Stimulated activated CD8-positive, alpha-beta memory T cell treated with anti-CD3 and anti-CD28 coated beads, Interleukin-7, amount 100 ng/mL, for 4 hours (primary cell): ENCODE measurements around the gene LINC01488.

Experiments
- DNase-seq, 2 donors: peaks; one replicate each; pipeline ENCODE4 v3.0.0-alpha.2; 2020; ENCODE audit warnings: low read depth in 2 of 2

Gene LINC01488

DNA sequence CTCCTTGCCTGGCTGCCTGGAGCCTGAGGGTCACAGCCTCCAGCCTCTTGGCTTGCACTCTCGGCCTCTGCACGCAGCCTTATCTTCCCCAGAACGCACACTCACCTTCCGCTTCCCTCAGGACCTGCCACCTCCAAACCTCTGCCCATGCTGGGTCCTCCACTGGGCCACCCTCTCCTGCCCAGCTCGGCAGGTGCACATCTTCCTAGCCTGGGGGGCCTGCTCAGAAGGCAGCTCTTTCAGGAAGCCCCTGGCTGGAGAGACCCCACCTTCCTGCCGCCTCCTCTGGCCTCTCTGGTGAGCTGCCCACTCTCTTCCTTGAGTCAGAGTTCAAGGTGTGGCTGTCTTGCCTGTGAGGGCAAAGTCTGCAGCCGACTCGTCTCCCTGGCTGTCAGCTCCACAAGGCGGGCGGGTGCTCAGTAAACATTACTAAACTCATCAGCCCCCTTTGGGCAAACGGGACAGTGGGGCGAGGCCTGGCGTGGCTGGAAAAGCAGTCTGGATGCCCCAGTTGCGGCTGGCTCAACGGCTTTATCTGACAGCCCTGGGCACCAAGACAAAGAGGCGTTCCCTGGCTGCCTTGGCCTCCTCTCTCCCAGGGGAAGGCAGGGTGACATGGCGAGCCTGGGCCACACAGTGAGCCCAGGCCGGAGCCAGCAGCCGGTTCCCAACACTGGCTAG, 1.7 kb upstream of the LINC01488 start:
- DNase-seq = no peak

DNA sequence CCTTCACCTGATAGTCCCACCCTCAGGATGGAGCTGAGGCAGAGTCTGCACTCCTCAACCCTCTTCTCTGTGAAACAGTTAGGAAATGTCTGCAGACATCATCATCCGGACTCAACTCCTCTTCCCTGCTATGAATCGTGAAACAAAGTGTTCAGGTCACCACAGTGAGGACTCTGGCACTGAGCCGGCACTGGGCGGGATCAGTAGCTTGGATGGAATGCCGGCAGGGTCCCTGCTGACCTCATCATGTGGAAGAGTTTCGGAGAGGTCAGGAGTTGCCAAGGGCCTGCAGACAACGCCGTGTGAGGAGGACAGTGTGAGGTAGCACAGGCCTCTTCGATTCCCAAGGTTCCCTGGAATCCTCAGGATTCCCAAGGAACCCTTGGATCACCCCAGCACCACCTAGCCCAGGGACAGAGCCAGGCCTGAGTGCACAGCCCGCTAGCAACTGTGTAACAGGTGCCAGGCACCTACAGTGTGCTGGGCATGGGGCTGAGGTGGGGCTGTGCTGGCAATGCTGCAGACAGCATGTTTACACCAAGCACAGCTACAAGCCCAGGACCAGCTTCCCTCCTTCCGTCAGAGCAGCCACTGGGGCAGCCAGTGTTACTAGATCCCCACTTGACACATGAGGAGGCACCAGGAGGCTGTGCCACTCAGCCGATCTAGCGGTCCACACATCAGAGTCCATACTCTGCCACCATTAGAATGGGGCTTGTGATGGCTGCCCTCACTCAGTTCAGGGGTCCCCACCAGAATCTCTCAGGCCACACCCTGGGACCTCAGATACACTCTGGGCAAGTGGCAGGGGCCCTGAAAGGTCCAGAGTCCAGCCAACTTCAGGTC, 693 bp upstream of the LINC01488 start:
- DNase-seq = no peak

DNA sequence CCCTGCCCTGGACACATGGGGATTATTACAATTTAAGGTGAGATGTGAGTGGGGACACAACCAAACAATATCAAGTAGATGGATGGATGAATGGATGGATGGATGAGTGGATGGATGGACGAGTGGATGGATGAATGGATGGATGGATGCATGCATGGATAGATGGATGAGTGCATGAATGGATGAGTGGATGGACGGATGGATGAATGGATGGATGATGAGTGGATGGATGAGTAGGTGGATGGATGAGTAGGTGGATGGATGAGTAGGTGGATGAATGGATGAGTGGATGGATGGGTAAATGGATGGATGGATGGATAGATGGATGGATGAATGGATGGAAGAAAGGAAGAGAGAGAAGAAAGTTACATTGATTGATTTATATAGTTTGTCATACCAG, 859 bp downstream of the LINC01488 start:
- no peak for DNase-seq

DNA sequence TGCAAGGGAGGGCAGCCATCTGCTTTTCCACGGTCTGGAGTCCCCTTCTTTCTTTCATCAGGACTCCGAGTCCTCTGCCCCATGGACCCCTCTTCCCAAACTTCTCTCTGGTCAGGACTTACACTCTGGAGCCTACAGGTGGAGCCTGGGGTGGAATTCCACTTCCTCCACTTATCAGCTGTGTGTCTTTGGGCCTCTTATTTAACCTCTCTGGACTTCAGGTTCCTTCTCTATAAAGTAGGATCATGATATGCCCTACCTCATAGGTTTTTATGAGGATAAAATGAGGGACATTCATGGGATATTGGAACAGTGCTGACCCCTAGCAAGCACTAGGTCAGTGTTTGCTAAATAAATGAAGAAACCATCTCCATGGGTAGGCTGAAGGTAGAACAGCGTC, 1.7 kb downstream of the LINC01488 start:
- DNase-seq = no peak

DNA sequence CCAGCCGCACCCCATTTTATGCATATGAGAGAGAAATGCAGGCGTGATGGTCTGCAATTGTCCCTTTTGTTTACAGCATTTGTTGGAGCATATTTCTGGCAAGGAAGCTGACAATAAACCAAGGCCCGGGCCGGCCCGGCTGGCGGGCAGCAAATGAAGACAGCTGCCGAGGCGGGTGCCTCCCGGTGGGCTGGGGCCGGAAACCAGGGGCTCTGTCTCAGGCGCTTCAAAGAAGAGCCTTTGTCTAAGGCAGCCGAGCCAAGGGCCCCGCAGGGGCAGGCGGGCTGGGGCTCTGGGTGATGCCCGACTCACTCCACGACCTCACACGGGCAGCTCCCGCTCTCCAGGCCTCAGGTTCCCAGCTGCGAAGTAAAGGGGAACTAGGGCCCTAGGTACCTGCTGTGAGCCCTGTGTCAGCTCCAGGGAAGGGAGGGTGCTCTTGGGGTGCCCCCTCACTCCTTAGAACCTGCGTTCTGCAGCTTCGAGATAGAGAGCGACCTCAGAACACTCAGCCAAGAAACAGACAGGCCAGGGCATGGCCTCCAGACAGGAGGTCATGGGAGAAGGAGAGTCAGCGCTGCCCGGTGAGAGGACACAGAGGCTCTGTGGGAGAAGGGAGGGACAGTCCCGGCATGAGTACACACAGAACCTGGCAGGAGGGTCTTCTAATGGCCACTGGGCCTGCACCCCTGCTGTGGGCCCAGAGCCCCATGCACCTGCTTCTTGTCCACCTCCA, 2.4 kb downstream of the LINC01488 start:
- no peak for DNase-seq

DNA sequence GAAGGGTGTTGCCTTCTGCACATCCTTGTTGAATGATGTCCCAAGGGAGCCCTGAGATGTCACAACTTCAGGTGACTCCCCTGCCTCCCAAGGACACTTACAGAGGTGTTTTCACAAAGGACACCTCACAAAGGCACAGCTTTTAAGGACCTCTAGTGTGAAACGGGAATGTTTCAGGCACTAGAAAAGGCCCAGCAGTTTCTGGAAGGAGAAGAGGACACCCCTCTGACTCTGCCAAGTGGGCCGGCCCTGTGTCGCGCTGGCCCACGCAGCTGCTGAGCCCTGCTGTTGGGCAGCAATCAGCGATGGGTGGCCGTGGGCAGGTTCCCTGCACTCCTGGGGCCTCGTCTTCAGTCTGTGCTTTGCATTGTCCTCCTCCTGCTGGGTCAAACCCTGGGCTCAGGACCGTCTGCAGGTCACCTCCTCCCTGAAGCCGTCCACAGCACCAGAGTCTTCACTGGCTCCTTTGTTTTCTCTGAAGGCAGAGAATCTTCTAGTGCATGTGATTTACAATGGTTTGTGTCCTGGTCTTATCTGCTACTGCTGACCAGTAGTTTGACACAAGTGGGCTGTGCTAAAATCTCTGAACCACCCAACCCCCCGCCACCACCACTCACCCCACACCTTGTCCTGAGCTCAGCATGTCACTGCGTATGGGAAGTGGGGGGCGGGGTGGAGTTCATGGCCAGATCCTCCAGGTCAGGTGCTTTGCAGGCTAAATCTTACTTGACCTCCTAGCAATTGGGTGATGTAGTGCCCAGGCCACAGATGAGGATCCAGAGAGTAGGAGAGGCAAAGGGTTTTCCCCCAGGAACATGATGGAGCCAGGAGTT, 3.2 kb downstream of the LINC01488 start:
- DNase-seq = no peak

DNA sequence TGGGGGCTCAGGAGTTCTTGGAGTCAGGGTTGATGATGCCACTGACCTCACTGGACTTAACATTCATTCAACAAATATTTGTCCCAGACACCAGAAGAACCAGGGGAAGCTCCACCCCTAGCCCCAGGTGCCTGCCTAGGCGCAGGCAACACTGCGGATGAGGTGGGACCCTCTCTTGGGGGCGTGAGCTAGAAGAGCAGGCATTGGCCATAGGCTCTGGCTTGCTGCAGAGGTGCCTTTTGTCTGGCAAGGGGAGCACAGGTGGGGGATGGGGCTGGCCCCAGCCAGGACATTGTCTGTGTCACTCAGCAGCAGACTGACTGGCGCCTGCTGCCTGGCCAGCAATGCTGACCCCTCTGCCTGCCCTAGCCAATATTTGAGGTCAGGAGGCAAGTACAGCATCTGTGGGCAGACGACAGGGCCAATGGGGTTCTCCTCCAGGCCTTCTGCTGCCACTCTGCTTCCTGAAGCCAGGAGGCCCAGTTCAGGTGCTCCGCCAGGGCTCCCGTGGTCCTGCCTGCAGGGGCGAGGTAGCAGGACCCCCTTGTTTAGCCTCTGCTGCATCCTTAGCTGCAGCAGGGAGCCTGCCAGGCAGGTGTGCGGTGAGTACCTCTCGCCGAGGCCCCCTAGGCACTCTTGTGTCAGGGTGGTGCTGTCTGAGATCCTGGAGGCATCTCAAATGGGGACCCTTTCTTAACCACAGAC, 4.0 kb downstream of the LINC01488 start:
- no peak for DNase-seq

DNA sequence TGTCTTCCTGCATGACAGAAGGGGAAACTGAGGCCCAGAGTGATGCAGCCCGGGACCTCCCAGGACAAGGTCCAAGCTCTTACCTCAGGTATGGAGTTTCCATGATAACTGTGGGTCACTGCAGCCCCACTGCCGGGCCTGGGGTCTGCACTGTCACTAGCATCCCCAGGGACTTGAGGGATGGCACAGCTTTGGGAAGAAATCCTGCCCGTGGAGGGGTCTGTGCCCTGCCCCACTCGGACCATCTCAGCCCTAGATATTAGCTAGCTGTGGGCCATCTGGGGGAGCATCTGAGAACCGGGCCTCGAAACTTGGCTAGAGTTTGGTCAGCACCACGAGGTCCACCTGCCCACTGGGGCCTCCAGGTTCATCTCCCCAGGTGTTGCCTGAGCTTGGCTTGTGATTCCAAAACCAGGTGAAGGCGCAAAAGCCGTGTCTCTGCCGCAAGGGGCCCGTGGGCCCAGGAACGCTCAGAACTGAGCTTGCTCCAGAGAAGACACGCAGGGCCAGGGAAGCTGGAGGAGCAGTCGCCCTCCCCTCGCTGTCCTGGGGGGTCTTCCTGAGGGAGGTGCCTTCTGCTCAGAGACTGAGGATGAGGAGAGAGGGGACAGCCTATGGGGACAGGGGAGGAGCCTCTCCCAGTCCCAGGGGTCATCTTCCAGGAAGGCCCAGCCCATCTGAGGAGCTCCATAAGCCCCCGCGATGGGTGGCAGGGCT, 4.8 kb downstream of the LINC01488 start:
- no peak for DNase-seq

DNA sequence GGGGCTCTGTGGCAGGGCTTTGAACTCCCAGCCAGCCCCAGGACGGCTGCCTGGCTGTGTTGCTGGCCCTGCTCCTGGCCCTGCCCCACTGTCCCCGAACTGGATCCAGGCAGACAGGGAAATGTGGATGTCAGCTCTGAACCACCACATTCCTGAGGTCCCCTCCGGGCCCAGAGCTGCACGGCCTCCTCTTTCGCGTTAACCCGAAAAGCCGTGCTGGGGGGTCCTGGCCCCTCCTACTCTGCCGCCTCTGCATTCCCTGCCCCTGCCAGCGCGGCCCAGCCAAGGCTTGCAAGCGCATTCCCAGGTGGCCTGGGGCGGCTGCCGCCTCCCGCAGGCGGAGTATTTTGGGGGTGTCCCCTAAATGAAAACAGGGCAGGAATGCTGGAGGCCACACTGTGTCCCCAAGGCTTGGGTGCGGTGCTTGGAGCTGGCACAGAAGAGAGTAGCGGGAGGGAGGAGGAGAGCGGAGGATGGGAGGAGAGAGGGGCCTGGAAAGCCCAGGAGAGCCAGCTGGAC, 5.4 kb downstream of the LINC01488 start:
- no peak for DNase-seq

DNA sequence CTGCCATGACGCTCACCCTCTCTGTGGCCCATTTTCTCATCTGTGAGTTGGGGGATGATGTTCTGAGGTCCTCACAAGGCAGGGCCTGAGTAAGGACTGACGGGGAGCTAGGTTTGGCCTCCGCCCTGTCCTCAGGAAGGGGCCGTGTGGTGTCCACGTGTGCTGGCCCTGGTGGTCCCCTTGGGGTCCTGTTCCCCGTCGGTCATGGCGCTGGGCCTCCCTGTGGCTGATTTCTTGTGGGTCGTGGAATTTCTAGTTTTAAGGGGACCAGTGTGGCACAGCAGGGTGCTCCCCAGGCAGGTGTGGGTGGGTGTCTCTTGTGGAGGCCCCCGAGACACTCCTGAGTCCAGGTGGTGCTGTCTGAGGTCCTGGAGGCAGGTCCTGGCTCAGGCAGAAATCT, 5.9 kb downstream of the LINC01488 start:
- DNase-seq = no peak

DNA sequence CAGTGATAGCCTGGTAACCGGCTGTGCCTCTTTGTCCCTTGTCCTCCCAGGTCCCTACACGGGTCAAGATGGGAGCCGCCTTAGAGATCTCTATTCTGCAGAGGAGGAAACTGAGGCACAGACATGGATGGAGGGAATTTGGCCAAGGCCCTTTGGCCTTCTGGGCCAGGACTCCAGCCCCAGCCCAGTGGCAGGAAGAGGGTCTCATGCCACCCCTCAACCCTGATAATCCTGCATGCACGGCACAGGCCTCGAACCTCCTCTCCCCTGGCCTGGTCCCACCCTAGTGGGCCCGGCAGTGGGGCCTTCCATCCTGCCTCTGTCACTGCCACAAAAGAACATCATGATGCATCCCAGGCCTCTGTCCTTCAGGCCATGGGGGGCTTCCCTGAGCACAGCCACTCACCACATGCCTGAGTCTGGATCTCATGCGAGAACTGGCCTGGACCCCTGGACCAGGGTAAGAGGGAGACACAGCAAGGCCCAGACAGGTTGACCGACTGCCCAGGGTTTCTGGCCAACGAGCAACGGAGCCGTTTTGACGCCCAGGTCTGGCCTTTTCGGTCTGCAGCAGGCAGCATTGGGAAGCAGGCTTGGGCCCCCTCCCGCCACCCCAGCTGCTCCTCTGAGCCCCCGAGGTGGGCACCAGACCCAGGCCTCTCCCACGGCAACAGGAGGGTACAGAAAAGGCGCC, 6.5 kb downstream of the LINC01488 start:
- DNase-seq = no peak

DNA sequence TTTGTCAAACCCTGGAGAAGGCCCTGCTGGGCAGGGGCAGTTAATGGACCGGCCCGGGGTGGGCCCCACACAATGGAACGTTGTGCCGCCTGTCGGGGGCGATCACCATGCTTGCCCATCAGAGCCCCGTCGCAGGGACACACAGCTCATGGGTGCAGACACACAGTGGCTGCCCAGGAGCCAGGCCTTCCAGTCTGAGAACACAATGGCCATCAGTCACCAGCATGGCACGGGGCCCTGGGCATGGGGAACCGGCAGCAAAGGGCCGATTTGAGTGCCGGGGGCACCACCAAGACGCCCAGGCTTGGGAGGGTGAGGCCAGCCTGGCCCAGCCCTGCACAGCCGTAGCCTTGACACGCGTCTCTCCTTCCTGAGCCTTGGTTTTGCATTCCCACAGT, 7.1 kb downstream of the LINC01488 start:
- DNase-seq = no peak

DNA sequence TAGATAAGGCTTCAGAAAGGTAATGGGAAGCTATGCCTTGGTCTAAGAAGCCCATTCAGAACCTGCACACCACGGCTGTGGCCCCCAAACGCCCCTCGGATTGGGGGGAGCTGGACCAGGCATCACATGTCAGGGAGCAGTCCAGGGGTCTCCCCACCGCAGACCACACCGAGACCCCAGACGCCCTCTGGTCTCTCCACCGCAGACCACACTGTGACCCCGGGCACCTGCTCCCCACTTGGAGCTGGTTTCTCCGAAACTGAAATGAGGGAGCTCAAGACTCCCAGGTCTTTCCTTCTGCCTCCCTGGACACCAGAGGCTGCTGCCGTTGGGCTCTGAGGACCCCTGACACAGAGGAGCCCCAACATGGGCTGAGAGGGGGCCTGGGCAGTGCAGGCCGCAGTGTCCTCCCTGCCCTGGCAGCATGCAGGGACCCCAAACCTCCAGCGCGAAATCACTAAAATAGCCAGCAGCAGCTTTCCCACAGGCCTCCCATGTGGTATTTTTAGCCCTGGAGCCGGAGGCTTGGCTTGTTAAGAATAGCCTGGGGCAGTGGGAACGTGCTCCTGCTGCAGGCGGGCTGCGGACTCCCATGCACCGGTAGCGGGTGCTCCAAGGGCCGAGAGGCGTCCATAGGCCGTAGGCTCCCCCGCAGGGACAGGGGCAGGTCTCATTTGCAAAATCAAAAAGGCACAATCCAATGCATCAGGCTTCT, 7.7 kb downstream of the LINC01488 start:
- DNase-seq = no peak

DNA sequence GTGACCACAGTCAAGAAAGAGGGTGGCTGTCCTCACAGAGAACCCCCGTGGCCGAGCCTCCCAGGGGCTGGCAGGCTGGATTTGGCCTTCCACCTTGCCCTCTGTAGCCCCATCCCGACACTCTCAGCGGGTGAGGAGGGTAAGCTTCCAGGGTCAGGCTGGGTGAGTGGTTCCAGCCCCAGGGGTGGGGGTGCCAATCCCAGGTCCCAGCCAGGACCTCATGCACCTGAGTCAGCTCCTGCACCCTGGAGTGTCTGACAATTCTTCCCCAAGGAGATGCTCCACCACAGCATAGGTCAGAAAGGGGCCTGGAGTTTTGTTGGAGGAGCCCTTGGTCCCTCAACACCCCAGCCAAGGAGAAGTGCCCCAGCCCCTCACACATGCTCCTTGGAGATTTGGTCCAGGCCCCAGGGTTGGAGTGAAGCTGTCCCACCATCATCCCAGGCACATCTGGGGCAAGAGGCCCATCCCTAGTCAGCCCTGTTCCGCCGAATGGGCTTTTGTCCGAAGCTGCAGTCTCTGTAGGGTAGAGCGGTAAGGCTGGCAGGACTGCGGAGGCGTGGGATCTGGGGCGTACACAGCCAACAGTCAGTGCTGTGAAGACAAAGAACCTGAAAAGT, 8.4 kb downstream of the LINC01488 start:
- DNase-seq = no peak

DNA sequence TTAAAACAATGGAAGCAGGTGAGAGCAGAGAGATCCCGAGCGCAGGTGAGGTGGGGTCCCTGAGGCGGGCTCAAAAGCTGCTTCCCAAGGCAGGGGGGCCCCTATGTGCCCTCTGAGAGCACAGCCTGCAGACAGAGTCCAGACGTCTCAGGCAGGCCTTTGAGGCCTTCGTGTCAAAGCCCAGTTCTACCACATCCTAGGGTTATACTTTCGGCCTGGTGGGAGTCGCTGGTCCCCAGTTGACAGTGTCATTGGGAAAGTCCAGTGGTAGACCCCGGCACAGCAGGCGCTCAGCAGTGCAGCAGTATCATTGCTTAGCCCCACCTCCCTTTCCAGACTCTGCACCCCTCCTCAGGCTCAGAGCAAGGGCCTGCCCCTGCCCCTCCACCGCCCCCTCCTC, 9.1 kb downstream of the LINC01488 start:
- no peak for DNase-seq

DNA sequence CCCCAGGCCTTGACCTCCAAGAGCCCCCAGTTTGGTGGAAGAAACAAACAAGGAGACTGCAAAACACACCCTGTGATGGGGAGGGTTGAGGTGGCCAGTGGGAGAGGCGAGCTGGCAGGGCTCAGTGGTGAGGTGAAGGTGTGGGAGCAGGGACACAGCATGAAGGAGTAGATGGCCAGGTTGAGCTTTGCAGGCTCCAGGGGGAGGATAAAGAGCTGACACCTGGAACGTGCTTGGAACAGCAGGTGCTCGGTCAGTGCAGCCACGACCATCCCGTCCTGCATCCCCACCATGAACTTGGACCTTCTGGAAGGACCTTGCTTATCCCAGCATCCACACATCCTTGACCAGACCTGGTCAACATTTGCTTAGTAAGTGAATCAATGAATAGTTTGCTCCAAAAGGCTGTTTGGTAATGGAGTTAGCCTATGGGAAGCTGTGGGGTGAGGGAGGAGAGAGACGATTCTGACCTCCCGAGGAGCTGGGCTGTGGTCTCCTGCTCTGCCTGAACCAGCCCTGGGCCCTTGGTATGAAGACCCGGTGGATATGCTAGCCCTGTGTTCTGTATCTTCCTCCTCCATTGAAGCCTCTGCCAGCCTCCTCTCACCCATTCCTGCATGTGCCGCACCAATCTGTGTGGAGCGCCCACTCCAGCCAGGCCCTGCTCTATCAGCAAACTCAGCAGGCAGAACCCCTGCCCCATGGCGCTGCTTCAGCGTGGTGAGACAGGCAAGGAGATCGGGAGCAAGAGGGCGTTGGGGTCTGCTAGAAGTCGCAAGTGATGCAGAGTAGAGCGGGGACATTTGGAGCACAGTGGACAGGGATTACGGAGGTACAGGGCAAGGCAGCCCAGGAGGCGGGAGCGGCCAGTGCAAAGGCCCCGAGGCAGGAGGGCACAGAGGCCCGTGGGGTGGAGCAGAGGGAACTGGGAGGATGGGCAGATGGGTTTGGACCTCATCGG, 9.9 kb downstream of the LINC01488 start:
- DNase-seq = no peak
